ENCODE data around the gene ZNF571. TPM values are rescaled to one million over a fixed set of nuclear protein-coding genes. Genes with fewer than 3 reads are reported as not detected.

ZNF571 gene
- total and polyA plus RNA-seq, 10 of the 15 experiments (the other 5 are each of a cell fraction or from before 2014, with no cell fraction given) = 0.27 to 1.5 (median 0.45) TPM

DNA sequence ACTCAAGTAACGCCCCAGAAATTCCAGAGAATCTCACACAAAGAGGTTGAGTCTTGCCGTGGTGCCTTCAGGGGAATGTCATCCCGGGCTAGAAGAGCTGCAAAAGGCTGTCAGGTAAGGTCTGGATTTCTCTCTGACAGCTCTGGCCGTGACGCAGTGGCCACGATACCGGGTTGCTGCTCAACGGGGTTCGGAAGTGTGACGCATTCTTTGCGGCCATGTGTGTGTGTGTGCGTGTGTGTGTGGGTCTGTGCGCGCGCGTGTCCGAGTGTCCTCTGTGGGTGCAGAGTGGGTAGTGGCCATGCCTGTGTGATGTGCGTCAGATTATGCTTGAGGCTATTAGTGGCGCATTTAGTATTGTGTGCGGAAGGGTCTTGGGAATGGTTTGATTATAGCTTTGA, 390 bp upstream of the ZNF571 start (continued):
- TF ChIP-seq SMC3 (IDR thresholded peaks at IDR 0.05; ENCODE audit: borderline replicate concordance, low read length) (no peak), SIX5 (IDR thresholded peaks at IDR 0.05; ENCODE audit: low read depth, low read length, severe bottlenecking) (no peak), MTA2 (IDR thresholded peaks at IDR 0.05; ENCODE audit: low read depth) (peak; percentile 33; the same call in 1 of the 2 replicates), NR2C2 (IDR thresholded peaks at IDR 0.05; ENCODE audit: borderline replicate concordance, control insufficient read depth, insufficient read length, low read depth) (no peak), BACH1 (IDR thresholded peaks at IDR 0.05; ENCODE audit: borderline replicate concordance) (peak; percentile 83; the same call in 1 of the 2 replicates), HDGF (IDR thresholded peaks at IDR 0.05) (0 out of 2 replicates have a peak, but pooled peaks have one; percentile 19), BHLHE40 (IDR thresholded peaks at IDR 0.05; ENCODE audit: borderline replicate concordance in 1 of 2, low read depth in 2 of 2, low read length in 1 of 2) (0 out of 4 replicates have a peak, but pooled peaks have one; percentile 7), TCF3 (IDR thresholded peaks at IDR 0.05; ENCODE audit: borderline replicate concordance, insufficient read depth, low read depth, low read length) (no peak), CREM (IDR thresholded peaks at IDR 0.05; ENCODE audit: low read depth) (0 out of 2 replicates have a peak, but pooled peaks have one; percentile 10)
- TF ChIP-seq, protein P1, sequence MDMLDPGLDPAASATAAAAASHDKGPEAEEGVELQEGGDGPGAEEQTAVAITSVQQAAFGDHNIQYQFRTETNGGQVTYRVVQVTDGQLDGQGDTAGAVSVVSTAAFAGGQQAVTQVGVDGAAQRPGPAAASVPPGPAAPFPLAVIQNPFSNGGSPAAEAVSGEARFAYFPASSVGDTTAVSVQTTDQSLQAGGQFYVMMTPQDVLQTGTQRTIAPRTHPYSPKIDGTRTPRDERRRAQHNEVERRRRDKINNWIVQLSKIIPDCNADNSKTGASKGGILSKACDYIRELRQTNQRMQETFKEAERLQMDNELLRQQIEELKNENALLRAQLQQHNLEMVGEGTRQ (IDR thresholded peaks at IDR 0.05; ENCODE audit: borderline replicate concordance, low read depth, low read length) = no peak
- TF ChIP-seq, protein P2, sequence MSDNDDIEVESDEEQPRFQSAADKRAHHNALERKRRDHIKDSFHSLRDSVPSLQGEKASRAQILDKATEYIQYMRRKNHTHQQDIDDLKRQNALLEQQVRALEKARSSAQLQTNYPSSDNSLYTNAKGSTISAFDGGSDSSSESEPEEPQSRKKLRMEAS (IDR thresholded peaks at IDR 0.05; ENCODE audit: low read depth, low read length) = peak; percentile 60

DNA sequence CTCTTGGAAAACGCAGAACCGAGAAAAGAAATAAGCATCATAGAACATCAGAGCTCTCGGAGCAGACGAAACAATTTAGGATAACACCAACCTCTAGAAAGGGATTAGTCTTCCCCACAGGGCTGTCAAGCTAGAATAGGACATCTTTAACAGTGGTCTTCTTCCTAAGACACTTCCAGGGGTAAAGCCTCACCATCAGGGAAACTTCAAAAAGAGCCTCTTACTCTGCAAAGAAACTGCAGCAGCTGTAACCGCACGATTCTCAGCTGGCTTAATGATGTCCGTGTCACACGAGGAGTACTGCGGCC, 642 bp downstream of the ZNF571 start:
- 4% methylated on average over 9 of the region's 9 CpGs for WGBS (ENCODE audit: insufficient coverage, insufficient replicate concordance, low lambda C conversion rate, missing lambda C conversion rate)
- Histone ChIP-seq H2AFZ (ENCODE audit: control insufficient read depth, low read depth, low read length) (peak overlapping the region; percentile 99), H3K9me3 (replicated peaks; ENCODE audit: control insufficient read depth, insufficient read depth, low read length) (no peaks in the 10 kb centered on the region; the same call in 1 of the 3 replicates), H3K9ac (ENCODE audit: control insufficient read depth, insufficient read depth, low read length) (peak overlapping the region; percentile 70), H3K36me3 (ENCODE audit: control insufficient read depth in 2 of 2, insufficient read depth in 2 of 2, low read length in 1 of 2) (no peaks in the 10 kb centered on the region), H3K27ac (ENCODE audit: control insufficient read depth, insufficient read depth) (peak overlapping the region; percentile 70), H3K27me3 (replicated peaks in 1 of 2; ENCODE audit: control insufficient read depth in 2 of 2, insufficient read depth in 2 of 2, low read length in 1 of 2) (no peaks in the 10 kb centered on the region), H3K4me2 (ENCODE audit: control insufficient read depth, insufficient read depth) (peak overlapping the region; percentile 79), H3K4me1 (ENCODE audit: control insufficient read depth, insufficient read depth, low read length) (0 out of 2 replicates have a peak, but pooled peaks cover 3% of the 10 kb centered on the region), H4K20me1 (ENCODE audit: control insufficient read depth, insufficient read depth) (no peaks in the 10 kb centered on the region), H3K79me2 (ENCODE audit: control insufficient read depth, insufficient read depth, low read length) (no peaks in the 10 kb centered on the region), H3K4me3 (peak overlapping the region; percentile 72)
- DNase-seq (ENCODE audit: low read depth, low spot score) (no peak), FAIRE-seq (no peak), ATAC-seq (no peak)
- intact Hi-C loops (cut with micrococcal nuclease; ENCODE audit: unreplicated experiment) = loop anchor here (5.0 kb wide), 1 partner anchor 127 kb away; the partner anchor contains the start of genes ZNF569 and ZNF570
- ChIA-PET POLR2A (no interaction called here), CTCF (interaction anchor here (1.4 kb wide), 2 partner anchors 11 to 260 kb away, joined by 3 read pairs; a partner anchor contains a TSS), SMC1A (ENCODE audit: uncharacterized antibody, unreplicated experiment) (interaction anchor here (0.6 to 1.1 kb wide), 4 partner anchors 11 to 223 kb away, joined by 3 read pairs; partner anchors contain the start of gene ZNF527), RAD21 (ENCODE audit: unreplicated experiment) (interaction anchor here (1.0 to 1.3 kb wide), 3 partner anchors 18 to 260 kb away, joined by 3 to 5 read pairs (median 4); a partner anchor contains a TSS)
- BruUV-seq (replicated peaks) = TSS peak; percentile 73
- in situ Hi-C loops (cut with MboI) = loop anchor here (10.0 kb wide), 1 partner anchor 1459 kb away; no protein-coding TSS in a partner anchor
- TF ChIP-seq, protein P3, sequence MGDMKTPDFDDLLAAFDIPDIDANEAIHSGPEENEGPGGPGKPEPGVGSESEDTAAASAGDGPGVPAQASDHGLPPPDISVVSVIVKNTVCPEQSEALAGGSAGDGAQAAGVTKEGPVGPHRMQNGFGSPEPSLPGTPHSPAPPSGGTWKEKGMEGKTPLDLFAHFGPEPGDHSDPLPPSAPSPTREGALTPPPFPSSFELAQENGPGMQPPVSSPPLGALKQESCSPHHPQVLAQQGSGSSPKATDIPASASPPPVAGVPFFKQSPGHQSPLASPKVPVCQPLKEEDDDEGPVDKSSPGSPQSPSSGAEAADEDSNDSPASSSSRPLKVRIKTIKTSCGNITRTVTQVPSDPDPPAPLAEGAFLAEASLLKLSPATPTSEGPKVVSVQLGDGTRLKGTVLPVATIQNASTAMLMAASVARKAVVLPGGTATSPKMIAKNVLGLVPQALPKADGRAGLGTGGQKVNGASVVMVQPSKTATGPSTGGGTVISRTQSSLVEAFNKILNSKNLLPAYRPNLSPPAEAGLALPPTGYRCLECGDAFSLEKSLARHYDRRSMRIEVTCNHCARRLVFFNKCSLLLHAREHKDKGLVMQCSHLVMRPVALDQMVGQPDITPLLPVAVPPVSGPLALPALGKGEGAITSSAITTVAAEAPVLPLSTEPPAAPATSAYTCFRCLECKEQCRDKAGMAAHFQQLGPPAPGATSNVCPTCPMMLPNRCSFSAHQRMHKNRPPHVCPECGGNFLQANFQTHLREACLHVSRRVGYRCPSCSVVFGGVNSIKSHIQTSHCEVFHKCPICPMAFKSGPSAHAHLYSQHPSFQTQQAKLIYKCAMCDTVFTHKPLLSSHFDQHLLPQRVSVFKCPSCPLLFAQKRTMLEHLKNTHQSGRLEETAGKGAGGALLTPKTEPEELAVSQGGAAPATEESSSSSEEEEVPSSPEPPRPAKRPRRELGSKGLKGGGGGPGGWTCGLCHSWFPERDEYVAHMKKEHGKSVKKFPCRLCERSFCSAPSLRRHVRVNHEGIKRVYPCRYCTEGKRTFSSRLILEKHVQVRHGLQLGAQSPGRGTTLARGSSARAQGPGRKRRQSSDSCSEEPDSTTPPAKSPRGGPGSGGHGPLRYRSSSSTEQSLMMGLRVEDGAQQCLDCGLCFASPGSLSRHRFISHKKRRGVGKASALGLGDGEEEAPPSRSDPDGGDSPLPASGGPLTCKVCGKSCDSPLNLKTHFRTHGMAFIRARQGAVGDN (IDR thresholded peaks at IDR 0.05) = no peak
- TF ChIP-seq HCFC1 (IDR thresholded peaks at IDR 0.05; ENCODE audit: low read length) (no peak), CHD2 (IDR thresholded peaks at IDR 0.05; ENCODE audit: borderline replicate concordance, low read depth, low read length) (no peak), IKZF1 (conservative IDR thresholded peaks at IDR 0.05) (no peak), TCF3 (IDR thresholded peaks at IDR 0.05; ENCODE audit: borderline replicate concordance, insufficient read depth, low read depth, low read length) (no peak), TCF12 (IDR thresholded peaks at IDR 0.05; ENCODE audit: low read depth, low read length) (no peak)
- TF ChIP-seq, protein P4, sequence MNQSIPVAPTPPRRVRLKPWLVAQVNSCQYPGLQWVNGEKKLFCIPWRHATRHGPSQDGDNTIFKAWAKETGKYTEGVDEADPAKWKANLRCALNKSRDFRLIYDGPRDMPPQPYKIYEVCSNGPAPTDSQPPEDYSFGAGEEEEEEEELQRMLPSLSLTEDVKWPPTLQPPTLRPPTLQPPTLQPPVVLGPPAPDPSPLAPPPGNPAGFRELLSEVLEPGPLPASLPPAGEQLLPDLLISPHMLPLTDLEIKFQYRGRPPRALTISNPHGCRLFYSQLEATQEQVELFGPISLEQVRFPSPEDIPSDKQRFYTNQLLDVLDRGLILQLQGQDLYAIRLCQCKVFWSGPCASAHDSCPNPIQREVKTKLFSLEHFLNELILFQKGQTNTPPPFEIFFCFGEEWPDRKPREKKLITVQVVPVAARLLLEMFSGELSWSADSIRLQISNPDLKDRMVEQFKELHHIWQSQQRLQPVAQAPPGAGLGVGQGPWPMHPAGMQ (IDR thresholded peaks at IDR 0.05; ENCODE audit: borderline replicate concordance) = no peak

Measured in GM12878 (cell line).